ENCODE results near the gene SELENOO. TPM values are rescaled to one million over a fixed set of nuclear protein-coding genes. Genes with fewer than 3 reads are reported as not detected.

Gene SELENOO
- total RNA-seq, 1 donor from 2014 or later = 25.0 TPM

DNA sequence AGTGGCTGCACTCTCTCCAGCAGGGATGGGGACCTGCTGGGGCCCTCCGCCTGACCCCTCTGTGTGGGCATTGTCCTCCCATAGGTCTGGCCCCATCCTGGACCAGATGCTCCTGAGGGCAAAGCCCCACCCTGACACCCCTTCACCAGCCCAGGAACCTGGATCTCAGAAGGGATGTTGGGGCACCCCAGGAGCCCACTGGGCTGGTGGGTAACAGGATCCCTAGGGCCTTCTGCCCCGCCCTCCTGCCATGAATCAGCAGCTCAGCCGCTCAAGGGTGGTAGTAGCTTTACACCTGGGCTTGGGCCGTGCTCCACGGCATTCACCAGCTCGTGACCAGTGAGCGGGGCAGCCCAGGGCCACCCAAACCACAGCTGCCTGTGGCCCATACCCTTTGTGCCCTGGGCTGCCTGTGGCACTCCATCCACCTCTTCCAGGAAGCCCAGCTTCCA is 61.7 kb downstream of the SELENOO start:
- intact Hi-C loops (cut with micrococcal nuclease) = no loop called here

- intact Hi-C loops (cut with micrococcal nuclease) = no loop called here
Measured at GRCh38 chr22:50262973-50263617, 62.3 kb downstream of the SELENOO start.

DNA sequence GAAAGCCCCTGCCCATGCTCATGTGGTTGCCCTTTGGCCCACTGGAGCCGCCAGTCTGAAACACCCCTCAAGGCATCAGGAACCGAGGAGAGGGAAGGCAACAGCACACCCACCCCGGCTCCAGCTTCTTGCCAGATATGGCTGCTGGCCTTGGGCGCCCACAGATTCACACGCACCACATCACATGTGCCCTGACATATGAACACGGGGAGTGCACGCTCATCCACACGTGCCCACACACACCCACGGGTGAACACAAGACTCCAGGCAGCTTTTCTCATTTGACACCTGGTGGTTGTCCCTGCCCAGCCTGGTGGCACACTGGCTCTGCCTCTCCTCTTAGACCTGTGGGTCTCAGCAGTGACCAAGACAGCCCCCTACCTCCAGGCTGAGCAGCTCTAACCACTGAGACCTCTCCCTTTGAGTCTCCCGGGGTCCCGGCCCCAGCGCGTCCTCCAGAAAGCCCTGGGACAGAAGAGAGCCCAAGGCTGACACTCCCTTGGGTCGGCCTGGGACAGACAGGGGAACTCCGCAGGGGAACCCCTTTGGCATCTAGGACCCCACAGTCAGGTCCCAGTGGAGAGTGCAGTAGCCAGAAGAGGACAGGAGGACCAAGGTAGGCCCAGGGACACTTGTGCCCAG is 63.4 kb downstream of the SELENOO start:
- intact Hi-C loops (cut with micrococcal nuclease) = no loop called here

GRCh38 chr22:50264946-50265669 is 64.3 kb downstream of the SELENOO start:
- intact Hi-C loops (cut with micrococcal nuclease) = no loop called here

- intact Hi-C loops (cut with micrococcal nuclease) = no loop called here
Measured at GRCh38 chr22:50266994-50267393, 66.2 kb downstream of the SELENOO start.

Other genes starting within 250 kb of the SELENOO start
- 52.6 and 52.8 TPM in 2 replicates for gene PIM3, start 240.2 kb upstream of the SELENOO start, total RNA-seq
- gene IL17REL, start 188.2 kb upstream of the SELENOO start, total RNA-seq = not detected in 2 replicates
- not detected in 2 replicates for gene TTLL8, start 142.7 kb upstream of the SELENOO start, total RNA-seq
- gene MLC1, start 115.6 kb upstream of the SELENOO start, total RNA-seq = 0.32 and 0.55 TPM in 2 replicates
- not detected in 2 replicates for gene MOV10L1, start 111.0 kb upstream of the SELENOO start, total RNA-seq
- gene PANX2, start 30.3 kb upstream of the SELENOO start, total RNA-seq = 0.30 and 0.34 TPM in 2 replicates
- 134 and 140 TPM in 2 replicates for gene TRABD, start 15.1 kb upstream of the SELENOO start, total RNA-seq
- 56.4 and 57.5 TPM in 2 replicates for gene TUBGCP6, start 44.0 kb downstream of the SELENOO start, total RNA-seq
- 87.4 and 88.2 TPM in 2 replicates for gene HDAC10, start 50.3 kb downstream of the SELENOO start, total RNA-seq
- 5.5 and 5.7 TPM in 2 replicates for gene MAPK12, start 60.7 kb downstream of the SELENOO start, total RNA-seq
- 10.2 and 12.0 TPM in 2 replicates for gene MAPK11, start 69.4 kb downstream of the SELENOO start, total RNA-seq
- 10.1 and 11.0 TPM in 2 replicates for gene PLXNB2, start 106.6 kb downstream of the SELENOO start, total RNA-seq
- 3.2 and 3.3 TPM in 2 replicates for gene DENND6B, start 126.0 kb downstream of the SELENOO start, total RNA-seq
- 49.8 and 54.9 TPM in 2 replicates for gene PPP6R2, start 142.3 kb downstream of the SELENOO start, total RNA-seq